Caki2 (cell line): ENCODE data around the gene ARHGEF10L. TPM values are rescaled to one million over a fixed set of nuclear protein-coding genes. Genes with fewer than 3 reads are reported as not detected.
A peak's percentile ranks its signal among the peaks of the same experiment; 100 is the strongest.

Experiments used
- DNase-seq: peaks from one replicate; pipeline ENCODE4 v3.0.0-alpha.2; 2015; ENCODE audit warnings: low read depth
- in situ Hi-C: cut with HindIII; loops from 2 replicates; pipeline ENCODE4 v1.10.0; 2016; ENCODE audit warnings: low sequenced_read_pairs, low pct_unique_long_range_greater_than_20kb, mixed read lengths
- total RNA-seq: library from RNA; depleted of rRNA; stranded (reverse); fragments of >200 nt; shearing (Covaris generic); gene quantifications from 2 replicates; pipeline ENCODE4 v1.2.3, GENCODE V29; 2014; ENCODE audit warnings: low replicate concordance

Gene ARHGEF10L
- total RNA-seq, 1 experiment from 2014 or later = 31.0 TPM

GRCh38 chr1:17696417-17697301, 157.2 kb downstream of the ARHGEF10L start:
- DNase-seq = peak; percentile 18
- in situ Hi-C loops = no loop called here

GRCh38 chr1:17697458-17697857, 158.0 kb downstream of the ARHGEF10L start:
- in situ Hi-C loops = no loop called here
- no peak for DNase-seq

GRCh38 chr1:17699581-17699980, 160.1 kb downstream of the ARHGEF10L start:
- no peak for DNase-seq
- in situ Hi-C loops = no loop called here

GRCh38 chr1:17700945-17701810, 161.7 kb downstream of the ARHGEF10L start:
- no peak for DNase-seq
- in situ Hi-C loops = no loop called here

- in situ Hi-C loops = no loop called here
- DNase-seq = no peak
Observed at GRCh38 chr1:17704176-17704575, 164.7 kb downstream of the ARHGEF10L start.

- in situ Hi-C loops = no loop called here
- DNase-seq = no peak
Observed at GRCh38 chr1:17706445-17706844, 166.9 kb downstream of the ARHGEF10L start.

- in situ Hi-C loops = no loop called here
- no peak for DNase-seq
Observed at GRCh38 chr1:17709981-17710380, 170.5 kb downstream of the ARHGEF10L start.

- in situ Hi-C loops = no loop called here
- DNase-seq = no peak
Observed at GRCh38 chr1:17710889-17711576, 171.5 kb downstream of the ARHGEF10L start.

GRCh38 chr1:17711577-17711910, 172.0 kb downstream of the ARHGEF10L start:
- DNase-seq = no peak
- in situ Hi-C loops = no loop called here

- in situ Hi-C loops = no loop called here
- DNase-seq = no peak
Observed at GRCh38 chr1:17711941-17712340, 172.4 kb downstream of the ARHGEF10L start.

GRCh38 chr1:17713993-17714392, 174.5 kb downstream of the ARHGEF10L start:
- no peak for DNase-seq
- in situ Hi-C loops = no loop called here

GRCh38 chr1:17717594-17718535, 178.4 kb downstream of the ARHGEF10L start:
- in situ Hi-C loops = no loop called here
- no peak for DNase-seq

GRCh38 chr1:17719874-17720273, 180.4 kb downstream of the ARHGEF10L start:
- no peak for DNase-seq
- in situ Hi-C loops = no loop called here

GRCh38 chr1:17721444-17721843, 181.9 kb downstream of the ARHGEF10L start:
- no peak for DNase-seq
- in situ Hi-C loops = no loop called here

GRCh38 chr1:17723684-17724083, 184.2 kb downstream of the ARHGEF10L start:
- no peak for DNase-seq
- in situ Hi-C loops = no loop called here

GRCh38 chr1:17724150-17724549, 184.7 kb downstream of the ARHGEF10L start:
- DNase-seq = no peak
- in situ Hi-C loops = no loop called here

GRCh38 chr1:17725084-17725719, 185.7 kb downstream of the ARHGEF10L start:
- no peak for DNase-seq
- in situ Hi-C loops = no loop called here
